H9 (cell line): ENCODE data around the gene CCDC127. TPM values are rescaled to one million over a fixed set of nuclear protein-coding genes. Genes with fewer than 3 reads are reported as not detected.

Experiments used
- DNase-seq: peaks from one replicate; pipeline ENCODE4 v3.0.0-alpha.2; 2017
- H2AFZ ChIP-seq: one replicate; pipeline ENCODE4 v1.6.1; 2013; ENCODE audit warnings: mild to moderate bottlenecking, low read length, control low read depth, moderate library complexity
- H2AK5ac ChIP-seq: 2 replicates; pipeline ENCODE4 v1.6.1; 2013; ENCODE audit warnings: low read length, control low read depth, mixed read lengths; ENCODE audit not compliant: insufficient read length
- H2BK120ac ChIP-seq: one replicate; pipeline ENCODE4 v1.6.1; 2013; ENCODE audit warnings: low read depth, mild to moderate bottlenecking, low read length, control low read depth, inconsistent platforms; ENCODE audit not compliant: poor library complexity, severe bottlenecking
- H2BK12ac ChIP-seq: 2 replicates; pipeline ENCODE4 v1.6.1; 2013; ENCODE audit warnings: low read length, control low read depth, mixed read lengths, low read depth; ENCODE audit not compliant: insufficient read length
- H2BK15ac ChIP-seq: 2 replicates; pipeline ENCODE4 v1.6.1; 2013; ENCODE audit warnings: low read depth, low read length, control low read depth
- H2BK20ac ChIP-seq: one replicate; pipeline ENCODE4 v1.6.1; 2013; ENCODE audit warnings: low read depth, mild to moderate bottlenecking, low read length, control low read depth, inconsistent platforms; ENCODE audit not compliant: poor library complexity, severe bottlenecking
- H2BK5ac ChIP-seq: 2 replicates; pipeline ENCODE4 v1.6.1; 2013; ENCODE audit warnings: low read length, control low read depth, mixed read lengths; ENCODE audit not compliant: insufficient read length
- H3K14ac ChIP-seq: 2 replicates; pipeline ENCODE4 v1.6.1; 2013; ENCODE audit warnings: low read length, control low read depth; ENCODE audit not compliant: insufficient read depth
- H3K18ac ChIP-seq: 2 replicates; pipeline ENCODE4 v1.6.1; 2013; ENCODE audit warnings: low read depth, mild to moderate bottlenecking, mixed read lengths, low read length, control low read depth; ENCODE audit not compliant: insufficient read length
- H3K23ac ChIP-seq: 2 replicates; pipeline ENCODE4 v1.6.1; 2013; ENCODE audit warnings: low read length, control low read depth, mixed read lengths, low read depth; ENCODE audit not compliant: insufficient read length
- H3K23me2 ChIP-seq: 2 replicates; pipeline ENCODE4 v1.6.1; 2013; ENCODE audit warnings: low read depth, mild to moderate bottlenecking, mixed read lengths, low read length, control low read depth; ENCODE audit not compliant: insufficient read length, poor library complexity, severe bottlenecking
- H3K27ac ChIP-seq: 2 replicates; pipeline ENCODE4 v1.5.1; 2013; ENCODE audit warnings: low read length, control low read depth, mixed read lengths, low read depth; ENCODE audit not compliant: insufficient read length
- H3K27me3 ChIP-seq: 2 replicates; pipeline ENCODE4 v1.6.1; 2013; ENCODE audit warnings: low read length, control low read depth, inconsistent platforms; ENCODE audit not compliant: insufficient read depth
- H3K4ac ChIP-seq: 2 replicates; pipeline ENCODE4 v1.6.1; 2013; ENCODE audit warnings: low read depth, mild to moderate bottlenecking, control low read depth, inconsistent platforms, low read length, moderate library complexity
- H3K4me1 ChIP-seq: 2 replicates; pipeline ENCODE4 v1.6.1; 2013; ENCODE audit warnings: low read length, control low read depth, inconsistent platforms; ENCODE audit not compliant: insufficient read depth
- H3K4me2 ChIP-seq: 2 replicates; pipeline ENCODE4 v1.6.1; 2013; ENCODE audit warnings: low read length, control low read depth, mixed read lengths; ENCODE audit not compliant: insufficient read length, insufficient read depth
- H3K56ac ChIP-seq: 2 replicates; pipeline ENCODE4 v1.6.1; 2013; ENCODE audit warnings: low read depth, mild to moderate bottlenecking, mixed read lengths, low read length, control low read depth; ENCODE audit not compliant: insufficient read length
- H3K79me1 ChIP-seq: 2 replicates; pipeline ENCODE4 v1.6.1; 2013; ENCODE audit warnings: low read depth, mild to moderate bottlenecking, moderate library complexity, low read length, control low read depth, inconsistent platforms; ENCODE audit not compliant: insufficient read depth, poor library complexity, severe bottlenecking
- H3K79me2 ChIP-seq: 2 replicates; pipeline ENCODE4 v1.6.1; 2013; ENCODE audit warnings: low read length, control low read depth, inconsistent platforms; ENCODE audit not compliant: insufficient read depth
- H3K9ac ChIP-seq: 2 replicates; pipeline ENCODE4 v1.6.1; 2013; ENCODE audit warnings: low read length, control low read depth, mixed read lengths; ENCODE audit not compliant: insufficient read length; ENCODE audit errors: extremely low read depth
- H3K9me3 ChIP-seq: one replicate; pipeline ENCODE4 v1.6.1; 2013; ENCODE audit warnings: low read depth, low read length, inconsistent platforms; ENCODE audit not compliant: control insufficient read depth
- H3T11ph ChIP-seq: one replicate; pipeline ENCODE4 v1.6.1; 2013; ENCODE audit warnings: mild to moderate bottlenecking, low read length, control low read depth, inconsistent platforms
- H4K20me1 ChIP-seq: one replicate; pipeline ENCODE4 v1.6.1; 2013; ENCODE audit not compliant: control insufficient read depth, insufficient read length, insufficient read depth
- H4K5ac ChIP-seq: 2 replicates; pipeline ENCODE4 v1.6.1; 2013; ENCODE audit warnings: low read depth, mild to moderate bottlenecking, mixed read lengths, low read length, control low read depth; ENCODE audit not compliant: insufficient read length
- H4K8ac ChIP-seq: replicated peaks from 2 replicates; pipeline ENCODE4 v1.6.1; 2013; ENCODE audit warnings: low read length, control low read depth, mixed read lengths, low read depth; ENCODE audit not compliant: insufficient read length
- H4K91ac ChIP-seq: 2 replicates; pipeline ENCODE4 v1.6.1; 2013; ENCODE audit warnings: low read depth, mild to moderate bottlenecking, moderate library complexity, mixed read lengths, low read length, control low read depth; ENCODE audit not compliant: insufficient read length
- H3K27ac Mint-ChIP-seq, 3 experiments: 2 replicates in 2 of 3; 3 replicates in 1 of 3; pipeline ENCODE4 v1.8.0; 2020 to 2021; ENCODE audit warnings: mixed read lengths in 3 of 3, mild to moderate bottlenecking in 1 of 3, moderate library complexity in 1 of 3
- H3K27me3 Mint-ChIP-seq: 2 replicates; pipeline ENCODE4 v1.8.0; 2021; ENCODE audit warnings: low read depth, mild to moderate bottlenecking, moderate library complexity, mixed read lengths
- H3K36me3 Mint-ChIP-seq, 3 experiments: 2 replicates in 2 of 3; 3 replicates in 1 of 3; pipeline ENCODE4 v1.8.0; 2020 to 2021; ENCODE audit warnings: low read depth in 3 of 3, mixed read lengths in 3 of 3; ENCODE audit not compliant: insufficient read depth in 1 of 3
- H3K4me1 Mint-ChIP-seq, 2 experiments: 2 replicates each; pipeline ENCODE4 v1.8.0; 2020; ENCODE audit warnings: mixed read lengths in 2 of 2
- H3K4me3 Mint-ChIP-seq, 2 experiments: 2 replicates in 1 of 2; 3 replicates in 1 of 2; pipeline ENCODE4 v1.8.0; 2020 to 2021; ENCODE audit warnings: mild to moderate bottlenecking in 2 of 2, mixed read lengths in 2 of 2, moderate library complexity in 1 of 2
- H3K9me3 Mint-ChIP-seq, 2 experiments: 2 replicates in 1 of 2; 3 replicates in 1 of 2; pipeline ENCODE4 v1.8.0; 2020; ENCODE audit warnings: mild to moderate bottlenecking in 2 of 2, mixed read lengths in 2 of 2, moderate library complexity in 1 of 2
- WGBS: extraction: QIAGEN DNeasy Blood & Tissue Kit; methylation state at CpG from one replicate; pipeline ENCODE4 v1.1.7; 2013; ENCODE audit warnings: missing lambda C conversion rate, low lambda C conversion rate, mixed read lengths; ENCODE audit not compliant: insufficient read length; ENCODE audit errors: extremely low coverage; 5-methylcytosine and 5-hydroxymethylcytosine counted together
- total RNA-seq: library from RNA; stranded (reverse); gene quantifications from 2 replicates; pipeline ENCODE4 v1.2.1, GENCODE V29; 2021
- TF ChIP-seq, protein P1 (sequence below): fragments of 200-600 bp; sonication (generic); conservative IDR thresholded peaks from 3 replicates; pipeline ENCODE4 v1.8.0; 2021; ENCODE audit warnings: antibody characterized with exemption, mild to moderate bottlenecking

CCDC127 gene
- total RNA-seq, 1 experiment from 2014 or later: 9.0 TPM

GRCh38 chr5:181160-181559 is 36.8 kb downstream of the CCDC127 start:
- H3K27me3 ChIP-seq: no peaks in the 10 kb centered on the region
- H3K27ac ChIP-seq: no peak overlapping the region
- H3K36me3 Mint-ChIP-seq: peaks cover 8 to 54% (median 53%) of the 10 kb centered on the region in 3 experiments
- no peak overlapping the region for H2BK120ac ChIP-seq
- H4K5ac ChIP-seq: no peak overlapping the region
- WGBS: no CpG with 5 or more reads among the region's 9 CpGs
- no peak overlapping the region for H2BK20ac ChIP-seq
- H4K8ac ChIP-seq: no peak overlapping the region
- TF ChIP-seq, protein P1, sequence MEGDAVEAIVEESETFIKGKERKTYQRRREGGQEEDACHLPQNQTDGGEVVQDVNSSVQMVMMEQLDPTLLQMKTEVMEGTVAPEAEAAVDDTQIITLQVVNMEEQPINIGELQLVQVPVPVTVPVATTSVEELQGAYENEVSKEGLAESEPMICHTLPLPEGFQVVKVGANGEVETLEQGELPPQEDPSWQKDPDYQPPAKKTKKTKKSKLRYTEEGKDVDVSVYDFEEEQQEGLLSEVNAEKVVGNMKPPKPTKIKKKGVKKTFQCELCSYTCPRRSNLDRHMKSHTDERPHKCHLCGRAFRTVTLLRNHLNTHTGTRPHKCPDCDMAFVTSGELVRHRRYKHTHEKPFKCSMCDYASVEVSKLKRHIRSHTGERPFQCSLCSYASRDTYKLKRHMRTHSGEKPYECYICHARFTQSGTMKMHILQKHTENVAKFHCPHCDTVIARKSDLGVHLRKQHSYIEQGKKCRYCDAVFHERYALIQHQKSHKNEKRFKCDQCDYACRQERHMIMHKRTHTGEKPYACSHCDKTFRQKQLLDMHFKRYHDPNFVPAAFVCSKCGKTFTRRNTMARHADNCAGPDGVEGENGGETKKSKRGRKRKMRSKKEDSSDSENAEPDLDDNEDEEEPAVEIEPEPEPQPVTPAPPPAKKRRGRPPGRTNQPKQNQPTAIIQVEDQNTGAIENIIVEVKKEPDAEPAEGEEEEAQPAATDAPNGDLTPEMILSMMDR: no peak
- H2BK15ac ChIP-seq: no peak overlapping the region
- H3K4me1 ChIP-seq: no peaks in the 10 kb centered on the region; the same call in 1 of the 2 replicates
- no peak overlapping the region for H2AFZ ChIP-seq
- no peak overlapping the region for H2AK5ac ChIP-seq
- H3K4ac ChIP-seq: no peak overlapping the region
- no peak for DNase-seq
- H3K4me2 ChIP-seq: no peak overlapping the region
- H3K23me2 ChIP-seq: no peaks in the 10 kb centered on the region
- no peak overlapping the region for H2BK5ac ChIP-seq
- no peak overlapping the region for H3K27ac Mint-ChIP-seq
- peaks cover 7 to 9% of the 10 kb centered on the region in 2 experiments for H3K4me1 Mint-ChIP-seq
- H3K14ac ChIP-seq: no peak overlapping the region
- no peaks in the 10 kb centered on the region for H3K79me1 ChIP-seq
- no peaks in the 10 kb centered on the region for H3K9me3 Mint-ChIP-seq
- H4K20me1 ChIP-seq: no peaks in the 10 kb centered on the region
- no peaks in the 10 kb centered on the region; the same call in 1 of the 2 replicates for H3K27me3 Mint-ChIP-seq
- no peaks in the 10 kb centered on the region for H3K9me3 ChIP-seq
- no peak overlapping the region for H3K18ac ChIP-seq
- H3K56ac ChIP-seq: no peak overlapping the region
- no peak overlapping the region for H2BK12ac ChIP-seq
- H3T11ph ChIP-seq: no peak overlapping the region
- no peak overlapping the region for H4K91ac ChIP-seq
- no peak overlapping the region for H3K9ac ChIP-seq
- no peak overlapping the region for H3K4me3 Mint-ChIP-seq
- H3K79me2 ChIP-seq: no peaks in the 10 kb centered on the region
- H3K23ac ChIP-seq: no peak overlapping the region
